Measurements from ENCODE around the gene SLC27A2.

DNA sequence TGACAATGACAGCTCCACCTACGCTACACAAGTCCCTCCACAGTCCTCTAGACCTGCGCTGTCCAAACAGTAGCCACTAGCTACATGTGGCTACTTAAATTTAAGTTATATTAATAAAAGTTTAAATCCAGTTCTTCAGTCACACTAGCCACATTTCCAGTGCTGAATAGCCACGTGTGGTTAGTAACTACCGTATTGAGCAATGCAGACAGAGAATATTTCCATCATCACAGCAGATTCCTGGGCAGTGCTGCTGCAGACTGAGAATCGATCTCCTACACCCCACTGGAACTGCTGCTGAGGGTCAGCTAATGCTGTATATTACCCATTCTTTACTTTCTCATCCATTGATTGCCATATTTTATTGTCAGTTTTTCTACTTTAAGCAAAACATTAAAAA, 42.6 kb downstream of the SLC27A2 start:
- TF ChIP-seq, protein P1, sequence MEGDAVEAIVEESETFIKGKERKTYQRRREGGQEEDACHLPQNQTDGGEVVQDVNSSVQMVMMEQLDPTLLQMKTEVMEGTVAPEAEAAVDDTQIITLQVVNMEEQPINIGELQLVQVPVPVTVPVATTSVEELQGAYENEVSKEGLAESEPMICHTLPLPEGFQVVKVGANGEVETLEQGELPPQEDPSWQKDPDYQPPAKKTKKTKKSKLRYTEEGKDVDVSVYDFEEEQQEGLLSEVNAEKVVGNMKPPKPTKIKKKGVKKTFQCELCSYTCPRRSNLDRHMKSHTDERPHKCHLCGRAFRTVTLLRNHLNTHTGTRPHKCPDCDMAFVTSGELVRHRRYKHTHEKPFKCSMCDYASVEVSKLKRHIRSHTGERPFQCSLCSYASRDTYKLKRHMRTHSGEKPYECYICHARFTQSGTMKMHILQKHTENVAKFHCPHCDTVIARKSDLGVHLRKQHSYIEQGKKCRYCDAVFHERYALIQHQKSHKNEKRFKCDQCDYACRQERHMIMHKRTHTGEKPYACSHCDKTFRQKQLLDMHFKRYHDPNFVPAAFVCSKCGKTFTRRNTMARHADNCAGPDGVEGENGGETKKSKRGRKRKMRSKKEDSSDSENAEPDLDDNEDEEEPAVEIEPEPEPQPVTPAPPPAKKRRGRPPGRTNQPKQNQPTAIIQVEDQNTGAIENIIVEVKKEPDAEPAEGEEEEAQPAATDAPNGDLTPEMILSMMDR (IDR thresholded peaks at IDR 0.05), result no peak
- TF ChIP-seq ZFX (IDR thresholded peaks at IDR 0.05; ENCODE audit: borderline replicate concordance), result no peak

Data from 22Rv1 (cell line).